Head of caudate nucleus (tissue), 42 donors: ENCODE measurements around the gene SLC35G6.

Source experiments
- DNase-seq, 42 donors: peaks; one replicate each; pipeline versions ENCODE4 v3.0.0 to v3.0.0-alpha.2; 2020 to 2021; ENCODE audit warnings: mixed read lengths in 7 of 42
- intact Hi-C: fragments of 100-400 bp; cut with DNase I; formaldehyde crosslinking; loops from one replicate; pipeline ENCODE4 v1.15.0; 2022

Gene SLC35G6

DNA sequence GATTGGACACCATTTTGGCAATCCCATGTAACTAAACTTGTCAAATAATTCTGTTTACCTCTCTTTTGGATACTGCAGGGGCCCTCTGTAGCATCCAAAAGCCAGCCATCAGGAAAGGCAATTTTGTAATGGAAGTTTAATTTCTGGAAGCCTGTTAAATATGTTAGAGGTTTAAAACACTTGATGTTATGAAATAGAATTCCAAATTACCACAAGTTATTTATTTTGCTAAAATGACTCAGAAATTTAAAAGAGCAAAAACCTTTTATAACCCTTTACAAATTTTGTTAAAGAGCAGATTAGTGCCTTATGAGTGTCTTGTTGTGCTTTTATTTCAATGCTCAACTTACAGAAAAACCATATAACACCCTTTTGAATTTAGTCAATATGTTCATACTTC lies 47.6 kb downstream of the SLC35G6 start:
- intact Hi-C loops, result no loop called here
- DNase-seq, result no peak

GRCh38 chr17:7530023-7530900 lies 49.0 kb downstream of the SLC35G6 start:
- intact Hi-C loops, result no loop called here
- DNase-seq, result no peak
